PC-9 (cell line): ENCODE results near the gene PEPD.

ENCODE experiments used
- CTCF ChIP-seq: fragments of 200-600 bp; sonication (generic); conservative IDR thresholded peaks from 2 replicates; pipeline ENCODE4 v1.6.1; 2017; ENCODE audit warnings: mixed run types, antibody characterized with exemption, mild to moderate bottlenecking, moderate library complexity
- EZH2 ChIP-seq: fragments of 200-600 bp; sonication (generic); IDR thresholded peaks from 2 replicates; pipeline ENCODE4 v1.8.0; 2017; ENCODE audit warnings: antibody characterized with exemption, low read depth

GRCh38 chr19:33408116-33408515 is 113.5 kb downstream of the PEPD start:
- TF ChIP-seq EZH2 = no peak
- TF ChIP-seq CTCF = no peak
